ENCODE results near the gene SORBS2.

DNA sequence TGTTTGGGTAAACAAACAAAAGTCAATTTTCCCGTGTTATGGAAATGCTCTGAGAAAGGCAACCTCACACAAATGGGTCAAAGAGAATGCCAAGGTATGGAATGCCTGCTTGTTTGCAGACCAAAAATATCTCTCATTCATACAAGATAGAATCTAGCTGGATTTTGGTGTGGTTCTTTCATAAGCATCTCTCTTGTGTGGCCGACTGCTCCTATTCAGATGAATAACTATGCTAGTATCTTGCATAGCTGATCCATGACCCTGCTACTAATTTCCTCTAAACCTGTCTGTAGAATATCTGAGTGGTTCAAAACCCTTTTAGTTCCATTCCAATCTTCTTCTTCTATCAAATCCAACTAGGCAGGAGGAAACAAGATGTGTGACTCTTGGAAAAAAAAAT lies 28.2 kb upstream of the SORBS2 start:
- TF ChIP-seq, protein P1, sequence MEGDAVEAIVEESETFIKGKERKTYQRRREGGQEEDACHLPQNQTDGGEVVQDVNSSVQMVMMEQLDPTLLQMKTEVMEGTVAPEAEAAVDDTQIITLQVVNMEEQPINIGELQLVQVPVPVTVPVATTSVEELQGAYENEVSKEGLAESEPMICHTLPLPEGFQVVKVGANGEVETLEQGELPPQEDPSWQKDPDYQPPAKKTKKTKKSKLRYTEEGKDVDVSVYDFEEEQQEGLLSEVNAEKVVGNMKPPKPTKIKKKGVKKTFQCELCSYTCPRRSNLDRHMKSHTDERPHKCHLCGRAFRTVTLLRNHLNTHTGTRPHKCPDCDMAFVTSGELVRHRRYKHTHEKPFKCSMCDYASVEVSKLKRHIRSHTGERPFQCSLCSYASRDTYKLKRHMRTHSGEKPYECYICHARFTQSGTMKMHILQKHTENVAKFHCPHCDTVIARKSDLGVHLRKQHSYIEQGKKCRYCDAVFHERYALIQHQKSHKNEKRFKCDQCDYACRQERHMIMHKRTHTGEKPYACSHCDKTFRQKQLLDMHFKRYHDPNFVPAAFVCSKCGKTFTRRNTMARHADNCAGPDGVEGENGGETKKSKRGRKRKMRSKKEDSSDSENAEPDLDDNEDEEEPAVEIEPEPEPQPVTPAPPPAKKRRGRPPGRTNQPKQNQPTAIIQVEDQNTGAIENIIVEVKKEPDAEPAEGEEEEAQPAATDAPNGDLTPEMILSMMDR (IDR thresholded peaks at IDR 0.05; ENCODE audit: extremely low read depth in 1 of 2, insufficient read depth in 1 of 2, low read depth in 1 of 2, low read length in 2 of 2) = no peak
- TF ChIP-seq POLR2A (IDR thresholded peaks at IDR 0.05; ENCODE audit: low read depth, low read length) (no peak), MYC (IDR thresholded peaks at IDR 0.05; ENCODE audit: low read depth, low read length) (no peak), EZH2 (IDR thresholded peaks at IDR 0.05; ENCODE audit: borderline replicate concordance, low read depth, low read length, severe bottlenecking) (no peak), POLR2AphosphoS5 (IDR thresholded peaks at IDR 0.05; ENCODE audit: insufficient read depth, low read depth, low read length) (no peak), FOS (IDR thresholded peaks at IDR 0.05; ENCODE audit: borderline replicate concordance, insufficient read depth, low read length) (no peak), JUN (IDR thresholded peaks at IDR 0.05; ENCODE audit: borderline replicate concordance, insufficient read depth, insufficient read length, low read depth) (no peak)

Data from endothelial cell of umbilical vein (primary cell).